ENCODE data around the gene HYAL2. TPM values are rescaled to one million over a fixed set of nuclear protein-coding genes. Genes with fewer than 3 reads are reported as not detected.
"Not testable (repeated sequence)": the region's sequence is repeated elsewhere in the genome, so short reads cannot be mapped to it uniquely, and the experiment has no call there.

Gene HYAL2
- polyA plus RNA-seq, 4 donors, result 11.0 to 124 (median 23.6) TPM

GRCh38 chr3:50273689-50274065 lies 48.9 kb downstream of the HYAL2 start:
- Histone ChIP-seq H3K4me1 (ENCODE audit: control insufficient read depth in 3 of 3, insufficient read depth in 2 of 3, low read depth in 1 of 3, low read length in 2 of 3) (peaks cover 0 to 59% (median 0%) of the 10 kb centered on the region in 3 donors), H3K27ac (ENCODE audit: low read depth in 1 of 3, low read length in 2 of 3) (no peak overlapping the region), H3K9me3 (ENCODE audit: control insufficient read depth in 2 of 2, insufficient read depth in 1 of 2, low read depth in 1 of 2, low read length in 1 of 2) (no peaks in the 10 kb centered on the region), H3K36me3 (ENCODE audit: control insufficient read depth in 3 of 3, insufficient read depth in 2 of 3, low read depth in 1 of 3, low read length in 3 of 3) (peaks cover 3 to 81% (median 9%) of the 10 kb centered on the region in 3 donors), H3K27me3 (ENCODE audit: control insufficient read depth in 3 of 3, insufficient read depth in 3 of 3, low read length in 3 of 3) (peaks cover 0 to 28% (median 5%) of the 10 kb centered on the region in 3 donors), H3K4me3 (ENCODE audit: low read depth in 1 of 3, low read length in 3 of 3) (no peak overlapping the region)
- WGBS, 3 donors, result 59 to 67% (median 61%) methylated on average over 21 to 31 of the region's 31 CpGs
- DNase-seq (no peak), FAIRE-seq (no peak)

GRCh38 chr3:50272911-50273688 lies 49.4 kb downstream of the HYAL2 start:
- Histone ChIP-seq H3K4me1 (ENCODE audit: control insufficient read depth in 3 of 3, insufficient read depth in 2 of 3, low read depth in 1 of 3, low read length in 2 of 3) (peaks cover 0 to 65% (median under 1%) of the 10 kb centered on the region in 3 donors), H3K9me3 (ENCODE audit: control insufficient read depth in 2 of 2, insufficient read depth in 1 of 2, low read depth in 1 of 2, low read length in 1 of 2) (no peaks in the 10 kb centered on the region), H3K4me3 (ENCODE audit: low read depth in 1 of 3, low read length in 3 of 3) (peak overlapping the region in 2 of 3 donors; percentile 14 to 31), H3K27me3 (ENCODE audit: control insufficient read depth in 3 of 3, insufficient read depth in 3 of 3, low read length in 3 of 3) (peaks cover 0 to 28% (median 5%) of the 10 kb centered on the region in 3 donors), H3K36me3 (ENCODE audit: control insufficient read depth in 3 of 3, insufficient read depth in 2 of 3, low read depth in 1 of 3, low read length in 3 of 3) (peaks cover 3 to 75% (median 9%) of the 10 kb centered on the region in 3 donors), H3K27ac (ENCODE audit: low read depth in 1 of 3, low read length in 2 of 3) (no peak overlapping the region)
- no peak for FAIRE-seq
- WGBS, 3 donors, result 1 to 5% (median 3%) methylated on average over 47 to 61 of the region's 61 CpGs
- DNase-seq, result peak; percentile 84 to 92

- peaks cover 0 to 71% (median 4%) of the 10 kb centered on the region in 3 donors for H3K4me1 ChIP-seq (ENCODE audit: control insufficient read depth in 3 of 3, insufficient read depth in 2 of 3, low read depth in 1 of 3, low read length in 2 of 3)
- not testable (repeated sequence) for H3K4me3 ChIP-seq (ENCODE audit: low read depth in 1 of 3, low read length in 3 of 3); H3K27ac ChIP-seq (ENCODE audit: low read depth in 1 of 3, low read length in 2 of 3); H3K9me3 ChIP-seq (ENCODE audit: control insufficient read depth in 2 of 2, insufficient read depth in 1 of 2, low read depth in 1 of 2, low read length in 1 of 2); DNase-seq; FAIRE-seq
- H3K27me3 ChIP-seq (ENCODE audit: control insufficient read depth in 3 of 3, insufficient read depth in 3 of 3, low read length in 3 of 3), result peaks cover 0 to 28% (median 5%) of the 10 kb centered on the region in 3 donors
- 65 to 70% (median 69%) methylated on average over 10 of the region's 10 CpGs for WGBS, 3 donors
- H3K36me3 ChIP-seq (ENCODE audit: control insufficient read depth in 3 of 3, insufficient read depth in 2 of 3, low read depth in 1 of 3, low read length in 3 of 3), result peaks cover 3 to 70% (median 9%) of the 10 kb centered on the region in 3 donors
Observed at GRCh38 chr3:50272538-50272910, 50.0 kb downstream of the HYAL2 start.

GRCh38 chr3:50271314-50271936 lies 51.1 kb downstream of the HYAL2 start:
- peak; percentile 86 to 89 for DNase-seq
- Histone ChIP-seq H3K9me3 (ENCODE audit: control insufficient read depth in 2 of 2, insufficient read depth in 1 of 2, low read depth in 1 of 2, low read length in 1 of 2) (no peaks in the 10 kb centered on the region), H3K27me3 (ENCODE audit: control insufficient read depth in 3 of 3, insufficient read depth in 3 of 3, low read length in 3 of 3) (peaks cover 0 to 24% (median 3%) of the 10 kb centered on the region in 3 donors), H3K4me1 (ENCODE audit: control insufficient read depth in 3 of 3, insufficient read depth in 2 of 3, low read depth in 1 of 3, low read length in 2 of 3) (peaks cover 0 to 77% (median 4%) of the 10 kb centered on the region in 3 donors), H3K36me3 (ENCODE audit: control insufficient read depth in 3 of 3, insufficient read depth in 2 of 3, low read depth in 1 of 3, low read length in 3 of 3) (peaks cover 3 to 60% (median 9%) of the 10 kb centered on the region in 3 donors), H3K4me3 (ENCODE audit: low read depth in 1 of 3, low read length in 3 of 3) (peak overlapping the region in 1 of 3 donors; percentile 66), H3K27ac (ENCODE audit: low read depth in 1 of 3, low read length in 2 of 3) (peak overlapping the region; percentile 69 to 99 (median 98))
- no peak for FAIRE-seq
- WGBS, 3 donors, result 17 to 58% (median 34%) methylated on average over 10 of the region's 10 CpGs

GRCh38 chr3:50270422-50271224 lies 51.9 kb downstream of the HYAL2 start:
- DNase-seq (peak in 1 of 2 donors; percentile 47), FAIRE-seq (no peak)
- H3K27ac ChIP-seq (ENCODE audit: low read depth in 1 of 3, low read length in 2 of 3), result peak overlapping the region; percentile 93 to 99 (median 98)
- peaks cover 2 to 52% (median 6%) of the 10 kb centered on the region in 3 donors for H3K36me3 ChIP-seq (ENCODE audit: control insufficient read depth in 3 of 3, insufficient read depth in 2 of 3, low read depth in 1 of 3, low read length in 3 of 3)
- H3K9me3 ChIP-seq (ENCODE audit: control insufficient read depth in 2 of 2, insufficient read depth in 1 of 2, low read depth in 1 of 2, low read length in 1 of 2), result no peaks in the 10 kb centered on the region
- WGBS, 3 donors, result 63 to 77% (median 67%) methylated on average over 17 to 19 of the region's 19 CpGs
- peaks cover 0 to 22% (median 3%) of the 10 kb centered on the region in 3 donors for H3K27me3 ChIP-seq (ENCODE audit: control insufficient read depth in 3 of 3, insufficient read depth in 3 of 3, low read length in 3 of 3)
- H3K4me1 ChIP-seq (ENCODE audit: control insufficient read depth in 3 of 3, insufficient read depth in 2 of 3, low read depth in 1 of 3, low read length in 2 of 3), result peaks cover 0 to 84% (median 4%) of the 10 kb centered on the region in 3 donors
- peak overlapping the region in 2 of 3 donors; percentile 65 to 66 for H3K4me3 ChIP-seq (ENCODE audit: low read depth in 1 of 3, low read length in 3 of 3)

GRCh38 chr3:50269977-50270413 lies 52.5 kb downstream of the HYAL2 start:
- Histone ChIP-seq H3K27me3 (ENCODE audit: control insufficient read depth in 3 of 3, insufficient read depth in 3 of 3, low read length in 3 of 3) (peaks cover 0 to 18% (median 3%) of the 10 kb centered on the region in 3 donors), H3K27ac (ENCODE audit: low read depth in 1 of 3, low read length in 2 of 3) (peak overlapping the region; percentile 93 to 99 (median 98)), H3K4me3 (ENCODE audit: low read depth in 1 of 3, low read length in 3 of 3) (peak overlapping the region in 2 of 3 donors; percentile 65 to 66), H3K4me1 (ENCODE audit: control insufficient read depth in 3 of 3, insufficient read depth in 2 of 3, low read depth in 1 of 3, low read length in 2 of 3) (peaks cover 2 to 91% (median 4%) of the 10 kb centered on the region in 3 donors), H3K9me3 (ENCODE audit: control insufficient read depth in 2 of 2, insufficient read depth in 1 of 2, low read depth in 1 of 2, low read length in 1 of 2) (no peaks in the 10 kb centered on the region), H3K36me3 (ENCODE audit: control insufficient read depth in 3 of 3, insufficient read depth in 2 of 3, low read depth in 1 of 3, low read length in 3 of 3) (peaks cover 0 to 46% (median under 1%) of the 10 kb centered on the region in 3 donors)
- FAIRE-seq (no peak), DNase-seq (peak in 1 of 2 donors; percentile 54)
- 63 to 82% (median 80%) methylated on average over 8 of the region's 8 CpGs for WGBS, 3 donors

GRCh38 chr3:50269460-50269859 lies 53.1 kb downstream of the HYAL2 start:
- Histone ChIP-seq H3K4me1 (ENCODE audit: control insufficient read depth in 3 of 3, insufficient read depth in 2 of 3, low read depth in 1 of 3, low read length in 2 of 3) (peaks cover 4 to 96% (median 4%) of the 10 kb centered on the region in 3 donors), H3K4me3 (ENCODE audit: low read depth in 1 of 3, low read length in 3 of 3) (peak overlapping the region in 2 of 3 donors; percentile 65 to 66), H3K27me3 (ENCODE audit: control insufficient read depth in 3 of 3, insufficient read depth in 3 of 3, low read length in 3 of 3) (peaks cover 0 to 14% (median 1%) of the 10 kb centered on the region in 3 donors), H3K9me3 (ENCODE audit: control insufficient read depth in 2 of 2, insufficient read depth in 1 of 2, low read depth in 1 of 2, low read length in 1 of 2) (no peaks in the 10 kb centered on the region), H3K27ac (ENCODE audit: low read depth in 1 of 3, low read length in 2 of 3) (peak overlapping the region; percentile 93 to 99 (median 98)), H3K36me3 (ENCODE audit: control insufficient read depth in 3 of 3, insufficient read depth in 2 of 3, low read depth in 1 of 3, low read length in 3 of 3) (peaks cover 0 to 41% (median 0%) of the 10 kb centered on the region in 3 donors)
- no peak for FAIRE-seq
- DNase-seq, result no peak
- 40 to 60% (median 40%) methylated on average over 4 of the region's 4 CpGs for WGBS, 3 donors
